HepG2 (cell line): ENCODE measurements around the gene KATNB1.

Experiments used
- FOXA3 ChIP-seq: IDR thresholded peaks from 2 replicates; pipeline ENCODE4 v1.6.1; 2016; ENCODE audit warnings: missing genetic modification reagents, missing compliant biosample characterization
- KLF12 ChIP-seq: sonication (generic); formaldehyde crosslinking; IDR thresholded peaks from 2 replicates; pipeline ENCODE4 v1.4.0; 2020; ENCODE audit warnings: missing genetic modification reagents, borderline replicate concordance
- SUZ12 ChIP-seq: fragments of 150-350 bp; IDR thresholded peaks from 2 replicates; pipeline ENCODE4 v1.6.1; 2014; ENCODE audit warnings: low read depth, low read length
- TBP ChIP-seq: sonication (generic); formaldehyde crosslinking; IDR thresholded peaks from 2 replicates; pipeline ENCODE4 v1.5.0; 2020; ENCODE audit warnings: missing genetic modification reagents

GRCh38 chr16:57773019-57773418 lies 37.4 kb downstream of the KATNB1 start:
- no peak for TF ChIP-seq KLF12 (CRISPR knock-in tag)
- TF ChIP-seq TBP (CRISPR knock-in tag), result no peak
- no peak for TF ChIP-seq FOXA3 (CRISPR knock-in tag)
- TF ChIP-seq SUZ12, result no peak
